ENCODE data around the gene ARHGAP10.

- TF ChIP-seq GABPA (IDR thresholded peaks at IDR 0.05; ENCODE audit: low read depth): no peak
- TF ChIP-seq POLR2A (IDR thresholded peaks at IDR 0.05; ENCODE audit: low read depth, low read length): no peak
- no peak for TF ChIP-seq SPI1 (IDR thresholded peaks at IDR 0.05; ENCODE audit: borderline replicate concordance, insufficient read depth, low read depth, low read length)
- TF ChIP-seq STAT3 (IDR thresholded peaks at IDR 0.05; ENCODE audit: low read depth, low read length): no peak
Observed at GRCh38 chr4:148116969-148117368, 385.1 kb downstream of the ARHGAP10 start.

Measured in GM12878 (cell line).